Muscle layer of duodenum (tissue), 2 donors: ENCODE results near the gene ZPR1.
A peak's percentile ranks its signal among the peaks of the same experiment; 100 is the strongest.

Experiments used
- H3K27ac ChIP-seq: one replicate; pipeline ENCODE4 v1.7.0; 2013; ENCODE audit warnings: mild to moderate bottlenecking, low read length
- H3K27me3 ChIP-seq: one replicate; pipeline ENCODE4 v1.7.0; 2013; ENCODE audit warnings: low read depth, mild to moderate bottlenecking, control low read depth, low read length
- H3K36me3 ChIP-seq, 2 donors: one replicate each; pipeline ENCODE4 v1.7.0; 2013; ENCODE audit warnings: low read length in 2 of 2, control low read depth in 1 of 2, mild to moderate bottlenecking in 1 of 2; ENCODE audit not compliant: insufficient read depth in 2 of 2, control insufficient read depth in 1 of 2
- H3K4me1 ChIP-seq, 2 donors: one replicate each; pipeline ENCODE4 v1.7.0; 2013; ENCODE audit warnings: low read length in 2 of 2, mild to moderate bottlenecking in 2 of 2, control low read depth in 1 of 2, moderate library complexity in 1 of 2; ENCODE audit not compliant: insufficient read depth in 2 of 2, control insufficient read depth in 1 of 2
- H3K4me3 ChIP-seq, 2 donors: one replicate each; pipeline ENCODE4 v1.7.0; 2013; ENCODE audit warnings: low read length in 2 of 2, low read depth in 1 of 2, mild to moderate bottlenecking in 1 of 2
- H3K9me3 ChIP-seq, 2 donors: one replicate each; pipeline ENCODE4 v1.7.0; 2013; ENCODE audit warnings: low read length in 2 of 2, control low read depth in 1 of 2, mild to moderate bottlenecking in 1 of 2; ENCODE audit not compliant: control insufficient read depth in 1 of 2
- donor health status: healthy.

The ZPR1 gene

GRCh38 chr11:116790167-116791001 lies 2.6 kb upstream of the ZPR1 start:
- Histone ChIP-seq H3K27me3 (no peaks in the 10 kb centered on the region), H3K27ac (no peak overlapping the region), H3K36me3 (peaks cover 10 to 12% of the 10 kb centered on the region in 2 donors), H3K9me3 (no peaks in the 10 kb centered on the region), H3K4me1 (peaks cover 8 to 29% of the 10 kb centered on the region in 2 donors), H3K4me3 (no peak overlapping the region)

DNA sequence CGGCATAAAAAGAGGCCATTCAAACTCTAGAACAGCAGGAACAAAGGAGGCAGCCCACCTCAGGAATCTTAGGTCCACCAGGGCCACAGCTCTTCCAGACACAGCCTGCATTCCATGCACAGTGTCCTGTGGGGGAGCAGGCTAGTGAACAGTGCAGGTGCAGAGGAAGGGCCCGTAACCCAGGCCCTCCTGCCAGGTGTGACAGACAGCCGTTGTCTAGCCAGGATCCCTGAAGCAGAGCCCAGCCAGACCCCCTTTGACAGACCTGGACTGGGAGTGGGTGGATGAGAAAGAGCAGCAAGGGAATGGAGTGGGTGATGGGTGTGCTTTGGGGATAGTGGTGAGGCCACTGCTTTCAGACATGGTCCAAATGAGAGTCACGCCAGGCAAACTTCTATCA lies 1.2 kb upstream of the ZPR1 start:
- Histone ChIP-seq H3K4me1 (peaks cover 8 to 29% of the 10 kb centered on the region in 2 donors), H3K9me3 (no peaks in the 10 kb centered on the region), H3K36me3 (peaks cover 25 to 26% of the 10 kb centered on the region in 2 donors), H3K27me3 (no peaks in the 10 kb centered on the region), H3K4me3 (peak overlapping the region in 1 of 2 donors; percentile 94), H3K27ac (no peak overlapping the region)

GRCh38 chr11:116788534-116788933 lies 711 bp upstream of the ZPR1 start:
- H3K27ac ChIP-seq: peak overlapping the region; percentile 92

DNA sequence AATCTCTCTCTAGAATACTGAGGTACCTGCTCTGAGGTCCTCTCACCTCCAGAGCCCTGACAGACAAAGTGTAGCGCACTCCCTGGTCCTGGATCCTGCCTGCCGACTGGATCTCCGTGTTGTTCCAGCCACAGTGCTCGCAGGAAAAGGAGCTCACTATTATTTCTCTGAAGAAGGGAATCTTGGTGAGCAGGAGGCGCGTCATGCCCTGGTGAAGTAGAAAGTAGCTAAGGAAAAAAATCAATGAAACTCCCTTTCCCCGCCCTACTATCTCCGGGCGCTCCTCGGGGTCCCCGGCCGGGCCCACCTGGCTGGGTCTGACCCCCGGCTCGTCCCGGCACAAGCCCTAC lies 412 bp downstream of the ZPR1 start:
- Histone ChIP-seq H3K36me3 (peaks cover 38 to 42% of the 10 kb centered on the region in 2 donors), H3K27ac (peak overlapping the region; percentile 92), H3K4me1 (peaks cover 8 to 29% of the 10 kb centered on the region in 2 donors), H3K9me3 (no peaks in the 10 kb centered on the region), H3K4me3 (peak overlapping the region; percentile 86 to 94), H3K27me3 (no peaks in the 10 kb centered on the region)

More at GRCh38 chr11:116788534-116788933, 711 bp upstream of the ZPR1 start:
- Histone ChIP-seq H3K36me3 (peaks cover 26 to 30% of the 10 kb centered on the region in 2 donors), H3K4me3 (peak overlapping the region; percentile 86 to 94), H3K9me3 (no peaks in the 10 kb centered on the region), H3K4me1 (peaks cover 8 to 29% of the 10 kb centered on the region in 2 donors), H3K27me3 (no peaks in the 10 kb centered on the region)

DNA sequence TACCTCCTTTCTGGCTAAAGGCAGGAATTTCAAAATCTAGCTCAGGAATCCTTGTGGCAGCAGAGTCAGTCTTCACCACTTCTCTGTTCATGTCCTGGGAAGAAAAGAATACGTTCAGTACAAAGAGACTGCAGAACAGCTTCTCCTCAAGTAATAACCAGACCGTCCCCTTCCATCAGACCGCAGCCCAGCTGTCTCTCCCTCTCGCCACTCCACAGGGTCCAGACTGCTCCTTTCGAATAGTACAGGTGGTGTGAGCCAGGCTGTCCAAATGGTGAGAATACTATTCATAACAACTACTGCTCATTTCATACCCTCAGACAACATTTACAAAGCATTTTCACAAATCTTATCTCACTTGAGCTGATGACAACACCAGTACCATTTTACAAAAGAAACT lies 857 bp downstream of the ZPR1 start:
- peaks cover 8 to 29% of the 10 kb centered on the region in 2 donors for H3K4me1 ChIP-seq
- H3K27me3 ChIP-seq: no peaks in the 10 kb centered on the region
- no peaks in the 10 kb centered on the region for H3K9me3 ChIP-seq
- peak overlapping the region; percentile 92 for H3K27ac ChIP-seq
- peak overlapping the region; percentile 86 to 94 for H3K4me3 ChIP-seq
- peaks cover 42 to 46% of the 10 kb centered on the region in 2 donors for H3K36me3 ChIP-seq

GRCh38 chr11:116786326-116786725 lies 1.5 kb downstream of the ZPR1 start:
- Histone ChIP-seq H3K4me3 (no peak overlapping the region), H3K36me3 (peaks cover 48 to 49% of the 10 kb centered on the region in 2 donors), H3K27ac (no peak overlapping the region), H3K9me3 (no peaks in the 10 kb centered on the region), H3K4me1 (peaks cover 8 to 24% of the 10 kb centered on the region in 2 donors), H3K27me3 (no peaks in the 10 kb centered on the region)

DNA sequence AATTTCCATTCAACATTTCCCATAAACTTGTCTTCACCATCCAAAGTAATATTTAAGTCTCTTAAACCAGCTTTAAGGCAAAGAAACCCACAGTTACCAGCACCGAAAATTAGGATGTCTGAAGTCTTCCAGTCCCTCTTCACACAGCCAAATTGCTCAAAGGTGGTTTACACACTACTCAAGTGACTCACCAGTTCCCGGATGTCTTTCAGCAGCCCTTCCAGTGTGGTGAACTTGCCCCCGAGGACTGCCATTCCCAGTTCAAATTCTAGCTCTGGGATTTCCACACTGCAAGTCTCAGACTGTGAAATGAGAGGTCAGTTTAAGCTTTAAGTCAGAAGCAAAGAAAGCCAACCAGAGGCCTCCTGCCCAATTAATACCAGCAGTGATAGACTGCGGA lies 5.1 kb downstream of the ZPR1 start:
- Histone ChIP-seq H3K4me3 (no peak overlapping the region), H3K36me3 (peaks cover 80 to 82% of the 10 kb centered on the region in 2 donors), H3K27ac (no peak overlapping the region), H3K27me3 (no peaks in the 10 kb centered on the region), H3K9me3 (no peaks in the 10 kb centered on the region), H3K4me1 (peaks cover 8 to 13% of the 10 kb centered on the region in 2 donors)

GRCh38 chr11:116778556-116778955 lies 9.3 kb downstream of the ZPR1 start:
- peaks cover 61 to 62% of the 10 kb centered on the region in 2 donors for H3K36me3 ChIP-seq
- peaks cover 0 to 3% of the 10 kb centered on the region in 2 donors for H3K4me1 ChIP-seq
- H3K9me3 ChIP-seq: no peaks in the 10 kb centered on the region
- H3K4me3 ChIP-seq: no peak overlapping the region
- no peaks in the 10 kb centered on the region for H3K27me3 ChIP-seq
- no peak overlapping the region for H3K27ac ChIP-seq

GRCh38 chr11:116777056-116777455 lies 10.8 kb downstream of the ZPR1 start:
- H3K4me3 ChIP-seq: no peak overlapping the region
- H3K9me3 ChIP-seq: no peaks in the 10 kb centered on the region
- no peaks in the 10 kb centered on the region for H3K27me3 ChIP-seq
- H3K36me3 ChIP-seq: peaks cover 46 to 51% of the 10 kb centered on the region in 2 donors
- H3K4me1 ChIP-seq: peaks cover 0 to 6% of the 10 kb centered on the region in 2 donors
- H3K27ac ChIP-seq: no peak overlapping the region

GRCh38 chr11:116776522-116776984 lies 11.3 kb downstream of the ZPR1 start:
- peaks cover 44 to 46% of the 10 kb centered on the region in 2 donors for H3K36me3 ChIP-seq
- H3K27ac ChIP-seq: no peak overlapping the region
- no peaks in the 10 kb centered on the region for H3K9me3 ChIP-seq
- no peaks in the 10 kb centered on the region for H3K27me3 ChIP-seq
- no peak overlapping the region for H3K4me3 ChIP-seq
- H3K4me1 ChIP-seq: peaks cover 5 to 11% of the 10 kb centered on the region in 2 donors

GRCh38 chr11:116775975-116776374 lies 11.8 kb downstream of the ZPR1 start:
- Histone ChIP-seq H3K27ac (no peak overlapping the region), H3K36me3 (peaks cover 38 to 41% of the 10 kb centered on the region in 2 donors), H3K4me1 (peaks cover 7 to 17% of the 10 kb centered on the region in 2 donors), H3K9me3 (no peaks in the 10 kb centered on the region), H3K4me3 (no peak overlapping the region), H3K27me3 (no peaks in the 10 kb centered on the region)
